Neural cell (in vitro differentiated cells): ENCODE measurements around the gene HK1. TPM values are rescaled to one million over a fixed set of nuclear protein-coding genes. Genes with fewer than 3 reads are reported as not detected.

Source experiments
- H2AFZ ChIP-seq: fragments of 200-600, 300-800 bp; sonication (generic), shearing (Covaris generic); 2 replicates; pipeline ENCODE4 v1.6.0; 2014; ENCODE audit warnings: low read depth, mild to moderate bottlenecking, antibody characterized with exemption, low read length, moderate library complexity
- H3F3A ChIP-seq: fragments of 200-600 bp; shearing (Covaris generic); 2 replicates; pipeline ENCODE4 v1.6.1; 2016; ENCODE audit warnings: mild to moderate bottlenecking, moderate library complexity, mixed read lengths, antibody characterized with exemption, low read length; ENCODE audit not compliant: insufficient read depth, poor library complexity, severe bottlenecking
- H3K27ac ChIP-seq: fragments of 200-600, 300-800 bp; sonication (generic), shearing (Covaris generic); 2 replicates; pipeline ENCODE4 v1.5.1; 2014; ENCODE audit warnings: mild to moderate bottlenecking, low read length, moderate library complexity
- H3K27me3 ChIP-seq: fragments of 300-800, 200-600 bp; sonication (generic), shearing (Covaris generic); 2 replicates; pipeline ENCODE4 v1.6.0; 2014; ENCODE audit warnings: mild to moderate bottlenecking, low read depth, low read length, moderate library complexity; ENCODE audit not compliant: insufficient read depth
- H3K36me3 ChIP-seq: fragments of 300-800, 200-600 bp; sonication (generic), shearing (Covaris generic); 2 replicates; pipeline ENCODE4 v1.5.1; 2014; ENCODE audit warnings: mild to moderate bottlenecking, antibody characterized with exemption, low read length, moderate library complexity; ENCODE audit not compliant: insufficient read depth
- H3K4me2 ChIP-seq: fragments of 300-800, 200-600 bp; sonication (generic), shearing (Covaris generic); 2 replicates; pipeline ENCODE4 v1.6.0; 2014; ENCODE audit warnings: mild to moderate bottlenecking, low read length
- H3K4me3 ChIP-seq: fragments of 300-800, 200-600 bp; sonication (generic), shearing (Covaris generic); 2 replicates; pipeline ENCODE4 v1.5.1; 2014; ENCODE audit warnings: mild to moderate bottlenecking, low read length, moderate library complexity
- H3K79me2 ChIP-seq: fragments of 200-600 bp; shearing (Covaris generic); replicated peaks from 2 replicates; pipeline ENCODE4 v1.6.0; 2014; ENCODE audit warnings: mild to moderate bottlenecking, low read length, moderate library complexity; ENCODE audit not compliant: insufficient read depth
- H3K9ac ChIP-seq: fragments of 300-800, 200-600 bp; sonication (generic), shearing (Covaris generic); 2 replicates; pipeline ENCODE4 v1.6.1; 2016; ENCODE audit warnings: mild to moderate bottlenecking, low read length, mixed read lengths
- H3K9me2 ChIP-seq: fragments of 200-600 bp; shearing (Covaris generic); 2 replicates; pipeline ENCODE4 v1.6.1; 2016; ENCODE audit warnings: mild to moderate bottlenecking, low read length, mixed read lengths; ENCODE audit not compliant: insufficient read depth
- H3K9me3 ChIP-seq: fragments of 200-600, 300-800 bp; sonication (generic), shearing (Covaris generic); 2 replicates; pipeline ENCODE4 v1.6.1; 2016; ENCODE audit warnings: mild to moderate bottlenecking, mixed run types, low read length, moderate library complexity, mixed read lengths
- H4K20me1 ChIP-seq: fragments of 200-600 bp; shearing (Covaris generic); 2 replicates; pipeline ENCODE4 v1.6.1; 2016; ENCODE audit warnings: mild to moderate bottlenecking, mixed run types; ENCODE audit not compliant: insufficient read depth
- EP300 ChIP-seq: fragments of 450-650 bp; conservative IDR thresholded peaks from 2 replicates; pipeline ENCODE4 v1.6.1; 2014; ENCODE audit warnings: antibody characterized with exemption, mild to moderate bottlenecking, moderate library complexity; ENCODE audit not compliant: poor library complexity, severe bottlenecking
- EZH2 ChIP-seq: fragments of 200-600, 300-800 bp; shearing (Covaris generic), sonication (generic); IDR thresholded peaks from 2 replicates; pipeline ENCODE4 v1.6.1; 2014; ENCODE audit warnings: antibody characterized with exemption, low read length, borderline replicate concordance, mild to moderate bottlenecking; ENCODE audit not compliant: insufficient read depth, poor library complexity, severe bottlenecking
- MXI1 ChIP-seq: fragments of 450-650 bp; conservative IDR thresholded peaks from 2 replicates; pipeline ENCODE4 v1.6.1; 2014; ENCODE audit warnings: antibody characterized with exemption, mild to moderate bottlenecking; ENCODE audit not compliant: poor library complexity, severe bottlenecking
- POLR2AphosphoS5 ChIP-seq: IDR thresholded peaks from 2 replicates; pipeline ENCODE4 v1.6.1; 2012
- RAD21 ChIP-seq: fragments of 450-650 bp; conservative IDR thresholded peaks from 2 replicates; pipeline ENCODE4 v1.6.1; 2014; ENCODE audit warnings: antibody characterized with exemption, mild to moderate bottlenecking, moderate library complexity
- SMC3 ChIP-seq: fragments of 450-650 bp; conservative IDR thresholded peaks from 2 replicates; pipeline ENCODE4 v1.6.1; 2014; ENCODE audit warnings: antibody characterized with exemption, mild to moderate bottlenecking, moderate library complexity; ENCODE audit not compliant: poor library complexity
- TAF1 ChIP-seq: IDR thresholded peaks from 2 replicates; pipeline ENCODE4 v1.6.1; 2012; ENCODE audit warnings: low read depth
- polyA plus RNA-seq: library from polyadenylated mRNA; depleted of rRNA; stranded (reverse); fragments of >200 nt; gene quantifications from 2 replicates; pipeline ENCODE4 v1.2.3, GENCODE V29; 2014
- TF ChIP-seq, protein P1 (sequence below): IDR thresholded peaks from 2 replicates; pipeline ENCODE4 v1.6.1; 2012; ENCODE audit warnings: borderline replicate concordance
- TF ChIP-seq, protein P2 (sequence below): fragments of 450-650 bp; IDR thresholded peaks from 2 replicates; pipeline ENCODE4 v1.5.1; 2014; ENCODE audit warnings: antibody characterized with exemption, mild to moderate bottlenecking, moderate library complexity; ENCODE audit not compliant: poor library complexity, severe bottlenecking

Gene HK1
- polyA plus RNA-seq, 1 donor from 2014 or later, result 60.5 TPM

DNA sequence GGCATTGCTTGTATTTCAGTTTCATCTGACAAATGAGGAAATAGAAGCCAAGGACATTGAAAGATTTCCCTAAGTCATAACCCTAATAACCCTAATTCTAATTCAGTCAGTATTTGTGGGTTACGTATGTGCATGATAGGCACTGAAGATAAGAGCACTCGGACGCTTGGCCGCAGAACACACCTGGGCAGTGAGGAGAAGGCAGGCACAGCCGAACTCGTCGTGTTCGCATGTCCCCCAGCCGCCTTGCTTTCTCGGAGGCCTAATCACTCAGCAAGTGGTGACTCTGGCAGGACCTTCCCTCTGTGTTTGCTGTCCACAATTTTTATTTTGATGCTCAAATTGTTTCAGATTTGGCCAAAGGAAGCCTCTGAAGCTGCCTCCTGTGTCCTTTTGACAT, 34.5 kb upstream of the HK1 start:
- Histone ChIP-seq H3K36me3 (no peaks in the 10 kb centered on the region), H3K9me3 (no peaks in the 10 kb centered on the region), H2AFZ (no peak overlapping the region), H3K9me2 (no peaks in the 10 kb centered on the region), H3F3A (no peaks in the 10 kb centered on the region), H3K79me2 (no peaks in the 10 kb centered on the region), H3K4me2 (no peak overlapping the region), H3K27ac (no peak overlapping the region), H4K20me1 (no peaks in the 10 kb centered on the region), H3K4me3 (no peak overlapping the region), H3K9ac (no peak overlapping the region), H3K27me3 (no peaks in the 10 kb centered on the region)
- TF ChIP-seq SMC3 (no peak), RAD21 (no peak), MXI1 (no peak), EZH2 (no peak), EP300 (no peak), POLR2AphosphoS5 (no peak), TAF1 (no peak)
- TF ChIP-seq, protein P1, sequence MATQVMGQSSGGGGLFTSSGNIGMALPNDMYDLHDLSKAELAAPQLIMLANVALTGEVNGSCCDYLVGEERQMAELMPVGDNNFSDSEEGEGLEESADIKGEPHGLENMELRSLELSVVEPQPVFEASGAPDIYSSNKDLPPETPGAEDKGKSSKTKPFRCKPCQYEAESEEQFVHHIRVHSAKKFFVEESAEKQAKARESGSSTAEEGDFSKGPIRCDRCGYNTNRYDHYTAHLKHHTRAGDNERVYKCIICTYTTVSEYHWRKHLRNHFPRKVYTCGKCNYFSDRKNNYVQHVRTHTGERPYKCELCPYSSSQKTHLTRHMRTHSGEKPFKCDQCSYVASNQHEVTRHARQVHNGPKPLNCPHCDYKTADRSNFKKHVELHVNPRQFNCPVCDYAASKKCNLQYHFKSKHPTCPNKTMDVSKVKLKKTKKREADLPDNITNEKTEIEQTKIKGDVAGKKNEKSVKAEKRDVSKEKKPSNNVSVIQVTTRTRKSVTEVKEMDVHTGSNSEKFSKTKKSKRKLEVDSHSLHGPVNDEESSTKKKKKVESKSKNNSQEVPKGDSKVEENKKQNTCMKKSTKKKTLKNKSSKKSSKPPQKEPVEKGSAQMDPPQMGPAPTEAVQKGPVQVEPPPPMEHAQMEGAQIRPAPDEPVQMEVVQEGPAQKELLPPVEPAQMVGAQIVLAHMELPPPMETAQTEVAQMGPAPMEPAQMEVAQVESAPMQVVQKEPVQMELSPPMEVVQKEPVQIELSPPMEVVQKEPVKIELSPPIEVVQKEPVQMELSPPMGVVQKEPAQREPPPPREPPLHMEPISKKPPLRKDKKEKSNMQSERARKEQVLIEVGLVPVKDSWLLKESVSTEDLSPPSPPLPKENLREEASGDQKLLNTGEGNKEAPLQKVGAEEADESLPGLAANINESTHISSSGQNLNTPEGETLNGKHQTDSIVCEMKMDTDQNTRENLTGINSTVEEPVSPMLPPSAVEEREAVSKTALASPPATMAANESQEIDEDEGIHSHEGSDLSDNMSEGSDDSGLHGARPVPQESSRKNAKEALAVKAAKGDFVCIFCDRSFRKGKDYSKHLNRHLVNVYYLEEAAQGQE, result no peak
- TF ChIP-seq, protein P2, sequence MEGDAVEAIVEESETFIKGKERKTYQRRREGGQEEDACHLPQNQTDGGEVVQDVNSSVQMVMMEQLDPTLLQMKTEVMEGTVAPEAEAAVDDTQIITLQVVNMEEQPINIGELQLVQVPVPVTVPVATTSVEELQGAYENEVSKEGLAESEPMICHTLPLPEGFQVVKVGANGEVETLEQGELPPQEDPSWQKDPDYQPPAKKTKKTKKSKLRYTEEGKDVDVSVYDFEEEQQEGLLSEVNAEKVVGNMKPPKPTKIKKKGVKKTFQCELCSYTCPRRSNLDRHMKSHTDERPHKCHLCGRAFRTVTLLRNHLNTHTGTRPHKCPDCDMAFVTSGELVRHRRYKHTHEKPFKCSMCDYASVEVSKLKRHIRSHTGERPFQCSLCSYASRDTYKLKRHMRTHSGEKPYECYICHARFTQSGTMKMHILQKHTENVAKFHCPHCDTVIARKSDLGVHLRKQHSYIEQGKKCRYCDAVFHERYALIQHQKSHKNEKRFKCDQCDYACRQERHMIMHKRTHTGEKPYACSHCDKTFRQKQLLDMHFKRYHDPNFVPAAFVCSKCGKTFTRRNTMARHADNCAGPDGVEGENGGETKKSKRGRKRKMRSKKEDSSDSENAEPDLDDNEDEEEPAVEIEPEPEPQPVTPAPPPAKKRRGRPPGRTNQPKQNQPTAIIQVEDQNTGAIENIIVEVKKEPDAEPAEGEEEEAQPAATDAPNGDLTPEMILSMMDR, result no peak

DNA sequence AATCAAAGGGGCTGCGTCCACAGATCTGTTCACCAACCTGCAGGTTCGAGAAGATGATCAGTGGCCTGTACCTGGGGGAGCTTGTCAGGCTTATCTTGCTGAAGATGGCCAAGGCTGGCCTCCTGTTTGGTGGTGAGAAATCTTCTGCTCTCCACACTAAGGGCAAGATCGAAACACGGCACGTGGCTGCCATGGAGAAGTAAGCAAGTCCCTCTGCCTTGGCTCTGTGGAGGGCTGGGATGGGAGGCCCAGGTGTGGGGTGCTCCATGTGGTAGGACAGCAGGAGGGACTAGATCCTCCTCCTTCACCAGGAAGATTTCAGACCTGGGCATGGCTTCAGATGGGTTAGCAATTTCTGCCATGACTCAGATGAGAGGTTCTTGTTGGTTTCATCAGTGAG, 32.3 kb upstream of the HK1 start:
- H3K9me2 ChIP-seq, result no peaks in the 10 kb centered on the region
- H3K27ac ChIP-seq, result no peak overlapping the region
- H4K20me1 ChIP-seq, result no peaks in the 10 kb centered on the region
- H3K9me3 ChIP-seq, result no peaks in the 10 kb centered on the region
- no peaks in the 10 kb centered on the region for H3F3A ChIP-seq
- H3K4me2 ChIP-seq, result no peak overlapping the region
- no peaks in the 10 kb centered on the region for H3K36me3 ChIP-seq
- H3K27me3 ChIP-seq, result no peaks in the 10 kb centered on the region
- H3K9ac ChIP-seq, result no peak overlapping the region
- no peaks in the 10 kb centered on the region for H3K79me2 ChIP-seq
- no peak overlapping the region for H2AFZ ChIP-seq
- no peak overlapping the region for H3K4me3 ChIP-seq
- TF ChIP-seq MXI1, result no peak
- no peak for TF ChIP-seq POLR2AphosphoS5
- TF ChIP-seq, protein P2, result no peak
- TF ChIP-seq RAD21, result no peak
- no peak for TF ChIP-seq TAF1
